Esophagus squamous epithelium (tissue), 4 donors: ENCODE measurements around the gene RXFP3.

ENCODE experiments used
- CTCF ChIP-seq, 6 experiments: fragments of 450-650 bp in 4 of 6; fragments of 200-600 bp in 2 of 6; sonication (generic) in 2 of 6; IDR thresholded peaks; one replicate each; pipeline ENCODE4 v1.5.1; 2016 to 2019; ENCODE audit warnings: antibody characterized with exemption in 6 of 6, mild to moderate bottlenecking in 4 of 6, moderate library complexity in 4 of 6
- POLR2A ChIP-seq, 4 donors: fragments of 450-650 bp; IDR thresholded peaks; one replicate each; pipeline ENCODE4 v1.6.1; 2017; ENCODE audit warnings: antibody characterized with exemption in 4 of 4, mild to moderate bottlenecking in 4 of 4, moderate library complexity in 3 of 4

GRCh38 chr5:33921002-33921401, 15.2 kb upstream of the RXFP3 start:
- no peak for TF ChIP-seq CTCF (IDR thresholded peaks at IDR 0.05)
- TF ChIP-seq POLR2A (IDR thresholded peaks at IDR 0.05): no peak
